AG09319 (cell line): ENCODE results near the gene HIBADH.

ENCODE experiments used
- DNase-seq: peaks from one replicate; pipeline ENCODE4 v3.0.0-alpha.2; 2010; ENCODE audit warnings: low read depth; ENCODE audit errors: extremely low read depth
- TF ChIP-seq, protein P1 (sequence below): IDR thresholded peaks from 2 replicates; pipeline ENCODE4 v1.5.1; 2011; ENCODE audit warnings: low read depth, mild to moderate bottlenecking, inconsistent platforms, low read length, moderate library complexity

The HIBADH gene

GRCh38 chr7:27689591-27690164 lies 27.0 kb upstream of the HIBADH start:
- TF ChIP-seq, protein P1, sequence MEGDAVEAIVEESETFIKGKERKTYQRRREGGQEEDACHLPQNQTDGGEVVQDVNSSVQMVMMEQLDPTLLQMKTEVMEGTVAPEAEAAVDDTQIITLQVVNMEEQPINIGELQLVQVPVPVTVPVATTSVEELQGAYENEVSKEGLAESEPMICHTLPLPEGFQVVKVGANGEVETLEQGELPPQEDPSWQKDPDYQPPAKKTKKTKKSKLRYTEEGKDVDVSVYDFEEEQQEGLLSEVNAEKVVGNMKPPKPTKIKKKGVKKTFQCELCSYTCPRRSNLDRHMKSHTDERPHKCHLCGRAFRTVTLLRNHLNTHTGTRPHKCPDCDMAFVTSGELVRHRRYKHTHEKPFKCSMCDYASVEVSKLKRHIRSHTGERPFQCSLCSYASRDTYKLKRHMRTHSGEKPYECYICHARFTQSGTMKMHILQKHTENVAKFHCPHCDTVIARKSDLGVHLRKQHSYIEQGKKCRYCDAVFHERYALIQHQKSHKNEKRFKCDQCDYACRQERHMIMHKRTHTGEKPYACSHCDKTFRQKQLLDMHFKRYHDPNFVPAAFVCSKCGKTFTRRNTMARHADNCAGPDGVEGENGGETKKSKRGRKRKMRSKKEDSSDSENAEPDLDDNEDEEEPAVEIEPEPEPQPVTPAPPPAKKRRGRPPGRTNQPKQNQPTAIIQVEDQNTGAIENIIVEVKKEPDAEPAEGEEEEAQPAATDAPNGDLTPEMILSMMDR = peak; percentile 32
- DNase-seq = no peak

GRCh38 chr7:27689150-27689549 lies 26.5 kb upstream of the HIBADH start:
- TF ChIP-seq, protein P1 = no peak
- peak; percentile 16 for DNase-seq

GRCh38 chr7:27688646-27689045 lies 26.0 kb upstream of the HIBADH start:
- DNase-seq = no peak
- TF ChIP-seq, protein P1 = no peak

GRCh38 chr7:27688056-27688455 lies 25.4 kb upstream of the HIBADH start:
- no peak for DNase-seq
- TF ChIP-seq, protein P1 = no peak

GRCh38 chr7:27686315-27686714 lies 23.6 kb upstream of the HIBADH start:
- TF ChIP-seq, protein P1 = no peak
- DNase-seq = no peak

DNA sequence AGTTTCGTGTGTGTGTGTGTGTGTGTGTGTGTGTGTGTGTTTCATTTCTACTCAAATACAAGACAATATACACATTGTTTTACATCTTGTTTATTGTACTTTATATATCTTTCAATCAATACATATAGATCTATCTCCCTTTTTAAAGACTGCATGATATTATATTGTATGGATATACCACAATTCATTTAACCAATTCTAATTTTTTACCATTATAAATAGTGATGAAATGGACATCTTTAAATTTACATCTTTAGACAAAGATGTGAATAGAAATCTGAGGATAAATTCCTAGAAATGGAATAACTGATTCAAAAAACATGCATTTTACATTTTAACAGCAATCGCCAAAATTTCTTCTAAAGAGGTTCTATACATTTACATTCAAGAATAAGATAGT lies 23.2 kb upstream of the HIBADH start:
- no peak for DNase-seq
- TF ChIP-seq, protein P1 = no peak

GRCh38 chr7:27685209-27685608 lies 22.5 kb upstream of the HIBADH start:
- no peak for DNase-seq
- TF ChIP-seq, protein P1 = no peak
